MCF 10A (cell line): ENCODE data around the gene SUN5. TPM values are rescaled to one million over a fixed set of nuclear protein-coding genes. Genes with fewer than 3 reads are reported as not detected.
"Not testable (repeated sequence)": the region's sequence is repeated elsewhere in the genome, so short reads cannot be mapped to it uniquely, and the experiment has no call there.

Experiments
- BruUV-seq: library from RNA; stranded (reverse); fragments of 400-500 nt; replicated peaks from 2 replicates; lab custom pipeline; 2021; lab: Mats Ljungman, UMichigan
- CTCF ChIA-PET: fragments of 300-600 bp; sonication (Branson Sonifier 250); formaldehyde crosslinking; extraction: SDS; loops from one replicate; lab custom pipeline; 2021; ENCODE audit warnings: antibody characterized with exemption, inconsistent platforms; lab: Yijun Ruan, JAX
- POLR2A ChIA-PET: fragments of 300-600, 350-650 bp; sonication (Branson Sonifier 250); formaldehyde crosslinking; extraction: SDS; loops from one replicate; lab custom pipeline; 2020; ENCODE audit warnings: antibody characterized with exemption, inconsistent platforms; lab: Yijun Ruan, JAX
- DNase-seq: peaks from one replicate; pipeline ENCODE4 v3.0.0-alpha.2; 2018; ENCODE audit not compliant: unreplicated experiment
- H3K27ac Mint-ChIP-seq: one replicate; pipeline ENCODE4 v1.8.0; 2022; ENCODE audit warnings: mild to moderate bottlenecking, low read depth, mixed read lengths; ENCODE audit not compliant: unreplicated experiment
- H3K27me3 Mint-ChIP-seq: one replicate; pipeline ENCODE4 v1.8.0; 2022; ENCODE audit warnings: mixed read lengths; ENCODE audit not compliant: insufficient read depth, unreplicated experiment
- H3K36me3 Mint-ChIP-seq: one replicate; pipeline ENCODE4 v1.8.0; 2022; ENCODE audit warnings: mild to moderate bottlenecking, moderate library complexity, mixed read lengths; ENCODE audit not compliant: insufficient read depth, unreplicated experiment
- H3K4me1 Mint-ChIP-seq: one replicate; pipeline ENCODE4 v1.8.0; 2022; ENCODE audit warnings: mixed read lengths; ENCODE audit not compliant: insufficient read depth, unreplicated experiment
- H3K4me3 Mint-ChIP-seq: one replicate; pipeline ENCODE4 v1.8.0; 2022; ENCODE audit warnings: mild to moderate bottlenecking, moderate library complexity, mixed read lengths; ENCODE audit not compliant: unreplicated experiment
- H3K9me3 Mint-ChIP-seq: one replicate; pipeline ENCODE4 v1.8.0; 2022; ENCODE audit warnings: mixed read lengths; ENCODE audit not compliant: unreplicated experiment
- intact Hi-C: fragments of 100-400 bp; cut with micrococcal nuclease; formaldehyde crosslinking; loops from 2 replicates; pipeline ENCODE4 v1.14.1; 2022
- total RNA-seq: library from RNA; stranded (reverse); gene quantifications from 2 replicates; pipeline ENCODE4 v1.2.3, GENCODE V29; 2022
- TF ChIP-seq, protein P1 (sequence below): fragments of 200-600 bp; IDR thresholded peaks from one replicate; pipeline ENCODE4 v1.8.0; 2022; ENCODE audit warnings: antibody characterized with exemption, mild to moderate bottlenecking; ENCODE audit not compliant: unreplicated experiment

Gene SUN5
- total RNA-seq, 1 experiment from 2014 or later, result not detected

- no TSS peak for BruUV-seq
- H3K9me3 Mint-ChIP-seq, result no peaks in the 10 kb centered on the region
- no peaks in the 10 kb centered on the region for H3K36me3 Mint-ChIP-seq
- H3K4me1 Mint-ChIP-seq, result no peaks in the 10 kb centered on the region
- H3K27me3 Mint-ChIP-seq, result peaks cover 43% of the 10 kb centered on the region
- intact Hi-C loops, result no loop called here
- no peak for DNase-seq
- H3K4me3 Mint-ChIP-seq, result no peak overlapping the region
- POLR2A ChIA-PET, result no interaction called here
- TF ChIP-seq, protein P1, sequence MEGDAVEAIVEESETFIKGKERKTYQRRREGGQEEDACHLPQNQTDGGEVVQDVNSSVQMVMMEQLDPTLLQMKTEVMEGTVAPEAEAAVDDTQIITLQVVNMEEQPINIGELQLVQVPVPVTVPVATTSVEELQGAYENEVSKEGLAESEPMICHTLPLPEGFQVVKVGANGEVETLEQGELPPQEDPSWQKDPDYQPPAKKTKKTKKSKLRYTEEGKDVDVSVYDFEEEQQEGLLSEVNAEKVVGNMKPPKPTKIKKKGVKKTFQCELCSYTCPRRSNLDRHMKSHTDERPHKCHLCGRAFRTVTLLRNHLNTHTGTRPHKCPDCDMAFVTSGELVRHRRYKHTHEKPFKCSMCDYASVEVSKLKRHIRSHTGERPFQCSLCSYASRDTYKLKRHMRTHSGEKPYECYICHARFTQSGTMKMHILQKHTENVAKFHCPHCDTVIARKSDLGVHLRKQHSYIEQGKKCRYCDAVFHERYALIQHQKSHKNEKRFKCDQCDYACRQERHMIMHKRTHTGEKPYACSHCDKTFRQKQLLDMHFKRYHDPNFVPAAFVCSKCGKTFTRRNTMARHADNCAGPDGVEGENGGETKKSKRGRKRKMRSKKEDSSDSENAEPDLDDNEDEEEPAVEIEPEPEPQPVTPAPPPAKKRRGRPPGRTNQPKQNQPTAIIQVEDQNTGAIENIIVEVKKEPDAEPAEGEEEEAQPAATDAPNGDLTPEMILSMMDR, result no peak
- CTCF ChIA-PET, result interaction anchor here (0.6 kb wide), 1 partner anchor 41 kb away, joined by 3 read pairs; no protein-coding TSS in a partner anchor
- H3K27ac Mint-ChIP-seq, result no peak overlapping the region
Measured at GRCh38 chr20:32965581-32966373, 38.5 kb downstream of the SUN5 start.

DNA sequence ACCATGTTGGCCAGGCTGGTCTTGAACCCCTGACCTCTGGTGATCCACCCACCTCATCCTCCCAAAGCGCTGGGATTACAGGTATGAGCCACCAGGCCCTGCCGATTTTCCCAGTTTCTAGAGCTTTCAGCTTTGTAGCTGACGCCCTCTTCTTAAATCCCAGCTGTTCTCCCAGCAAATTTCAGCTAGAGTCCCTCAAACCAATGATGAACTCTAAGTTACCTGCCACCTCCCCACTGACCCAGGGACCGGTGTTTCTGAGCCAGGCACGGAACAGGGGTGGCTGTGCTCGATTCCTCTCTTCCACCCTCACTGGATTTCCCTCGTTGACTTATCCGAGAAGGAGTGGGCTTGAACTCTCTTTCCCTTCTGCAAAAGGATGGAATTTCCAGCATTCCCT, 39.1 kb downstream of the SUN5 start:
- no peak for DNase-seq
- CTCF ChIA-PET, result no interaction called here
- no TSS peak for BruUV-seq
- Mint-ChIP-seq H3K36me3 (no peaks in the 10 kb centered on the region), H3K4me1 (no peaks in the 10 kb centered on the region), H3K27ac (no peak overlapping the region), H3K4me3 (no peak overlapping the region), H3K9me3 (no peaks in the 10 kb centered on the region), H3K27me3 (peaks cover 45% of the 10 kb centered on the region)
- TF ChIP-seq, protein P1, result no peak
- intact Hi-C loops, result no loop called here
- POLR2A ChIA-PET, result interaction anchor here (0.6 kb wide), 3 partner anchors 11 to 461 kb away, joined by 3 to 5 read pairs (median 3); no protein-coding TSS in a partner anchor

- CTCF ChIA-PET, result interaction anchor here (1.1 kb wide), 1 partner anchor 186 kb away, joined by 3 read pairs; no protein-coding TSS in a partner anchor
- H3K27ac Mint-ChIP-seq, result no peak overlapping the region
- no peaks in the 10 kb centered on the region for H3K9me3 Mint-ChIP-seq
- intact Hi-C loops, result no loop called here
- H3K36me3 Mint-ChIP-seq, result no peaks in the 10 kb centered on the region
- DNase-seq, result no peak
- H3K27me3 Mint-ChIP-seq, result peaks cover 46% of the 10 kb centered on the region
- TF ChIP-seq, protein P1, result no peak
- H3K4me3 Mint-ChIP-seq, result no peak overlapping the region
- POLR2A ChIA-PET, result interaction anchor here (0.6 kb wide), 3 partner anchors 10 to 460 kb away, joined by 3 to 5 read pairs (median 3); no protein-coding TSS in a partner anchor
- no TSS peak for BruUV-seq
- no peaks in the 10 kb centered on the region for H3K4me1 Mint-ChIP-seq
Measured at GRCh38 chr20:32964575-32964974, 39.7 kb downstream of the SUN5 start.

GRCh38 chr20:32963176-32963575, 41.1 kb downstream of the SUN5 start:
- no peaks in the 10 kb centered on the region for H3K9me3 Mint-ChIP-seq
- H3K27ac Mint-ChIP-seq, result no peak overlapping the region
- no peak overlapping the region for H3K4me3 Mint-ChIP-seq
- no peaks in the 10 kb centered on the region for H3K4me1 Mint-ChIP-seq
- no peak for DNase-seq
- intact Hi-C loops, result no loop called here
- TF ChIP-seq, protein P1, result no peak
- peaks cover 60% of the 10 kb centered on the region for H3K27me3 Mint-ChIP-seq
- CTCF ChIA-PET, result interaction anchor here (0.6 kb wide), 1 partner anchor 901 kb away, joined by 4 read pairs; no protein-coding TSS in a partner anchor
- H3K36me3 Mint-ChIP-seq, result no peaks in the 10 kb centered on the region
- POLR2A ChIA-PET, result no interaction called here
- BruUV-seq, result no TSS peak

DNA sequence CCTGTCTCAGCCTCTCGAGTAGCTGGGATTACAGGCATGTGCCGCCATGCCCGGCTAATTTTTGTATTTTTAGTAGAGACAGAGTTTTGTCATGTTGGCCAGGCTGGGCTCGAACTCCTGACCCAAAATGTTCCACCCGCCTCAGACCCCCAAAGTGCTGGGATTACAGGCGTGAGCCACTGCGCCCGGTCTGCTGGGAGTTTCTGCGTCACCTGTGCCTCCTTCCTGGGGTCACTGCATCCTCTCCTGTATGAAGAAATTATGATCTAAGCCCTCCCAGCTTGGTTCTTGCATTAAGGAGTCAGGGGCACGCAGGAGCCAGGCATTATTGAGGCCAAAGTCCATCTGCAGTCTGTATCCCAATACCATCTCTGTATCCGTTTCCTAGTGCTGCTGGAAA, 41.6 kb downstream of the SUN5 start:
- H3K4me3 Mint-ChIP-seq, POLR2A ChIA-PET, H3K27ac Mint-ChIP-seq, H3K36me3 Mint-ChIP-seq, H3K9me3 Mint-ChIP-seq, intact Hi-C loops, DNase-seq, BruUV-seq, H3K4me1 Mint-ChIP-seq: not testable (repeated sequence)
- CTCF ChIA-PET, result interaction anchor here (0.6 to 0.7 kb wide), 2 partner anchors 19 to 901 kb away, joined by 3 to 4 read pairs; no protein-coding TSS in a partner anchor
- peaks cover 65% of the 10 kb centered on the region for H3K27me3 Mint-ChIP-seq
